Hepatocyte (in vitro differentiated cells): ENCODE data around the gene MAD1L1. TPM values are rescaled to one million over a fixed set of nuclear protein-coding genes. Genes with fewer than 3 reads are reported as not detected.

Experiments used
- DNase-seq: peaks from one replicate; pipeline ENCODE4 v3.0.0-alpha.2; 2016; ENCODE audit warnings: low spot score
- H2AFZ ChIP-seq: fragments of 200-600 bp; sonication (generic); 2 replicates; pipeline ENCODE4 v1.6.0; 2016; ENCODE audit warnings: antibody characterized with exemption, mild to moderate bottlenecking
- H3K27ac ChIP-seq: fragments of 200-600 bp; sonication (generic); 2 replicates; pipeline ENCODE4 v1.5.1; 2016; ENCODE audit warnings: mild to moderate bottlenecking
- H3K27me3 ChIP-seq: fragments of 200-600 bp; sonication (generic); 2 replicates; pipeline ENCODE4 v1.6.1; 2016
- H3K36me3 ChIP-seq: fragments of 200-600 bp; sonication (generic); replicated peaks from 2 replicates; pipeline ENCODE4 v1.5.1; 2016; ENCODE audit warnings: low read depth; ENCODE audit not compliant: insufficient read depth
- H3K4me1 ChIP-seq: fragments of 200-600 bp; sonication (generic); 2 replicates; pipeline ENCODE4 v1.5.1; 2016; ENCODE audit warnings: mild to moderate bottlenecking, moderate library complexity; ENCODE audit not compliant: insufficient read depth
- H3K4me2 ChIP-seq: fragments of 200-600 bp; sonication (generic); 2 replicates; pipeline ENCODE4 v1.6.0; 2016
- H3K4me3 ChIP-seq: fragments of 200-600 bp; sonication (generic); 2 replicates; pipeline ENCODE4 v1.5.1; 2016; ENCODE audit warnings: mild to moderate bottlenecking
- H3K79me2 ChIP-seq: fragments of 200-600 bp; sonication (generic); 2 replicates; pipeline ENCODE4 v1.6.0; 2017; ENCODE audit warnings: mild to moderate bottlenecking
- H3K9me2 ChIP-seq: fragments of 200-600 bp; sonication (generic); replicated peaks from 2 replicates; pipeline ENCODE4 v1.6.0; 2017; ENCODE audit warnings: mild to moderate bottlenecking; ENCODE audit not compliant: insufficient read depth
- H3K9me3 ChIP-seq: fragments of 200-600 bp; sonication (generic); 2 replicates; pipeline ENCODE4 v1.5.1; 2016; ENCODE audit warnings: low read depth, mild to moderate bottlenecking
- H4K20me1 ChIP-seq: fragments of 200-600 bp; sonication (generic); 2 replicates; pipeline ENCODE4 v1.6.0; 2016; ENCODE audit warnings: mild to moderate bottlenecking; ENCODE audit not compliant: insufficient read depth, poor library complexity, severe bottlenecking
- EZH2 ChIP-seq: fragments of 200-600 bp; sonication (generic); IDR thresholded peaks from 2 replicates; pipeline ENCODE4 v1.6.1; 2016; ENCODE audit warnings: antibody characterized with exemption, mild to moderate bottlenecking, borderline replicate concordance
- EZH2phosphoT487 ChIP-seq: fragments of 200-600 bp; sonication (generic); IDR thresholded peaks from one replicate; pipeline ENCODE4 v1.6.1; 2018; ENCODE audit warnings: antibody characterized with exemption, mild to moderate bottlenecking, low read depth, moderate library complexity; ENCODE audit not compliant: unreplicated experiment, severe bottlenecking
- WGBS: methylation state at CpG from one replicate; pipeline ENCODE4 v1.1.6; 2016; ENCODE audit warnings: low lambda C conversion rate; ENCODE audit errors: missing lambda C conversion rate; 5-methylcytosine and 5-hydroxymethylcytosine counted together
- polyA plus RNA-seq: library from polyadenylated mRNA; unstranded; fragments of >200 nt; fragmentation: Nextera tagmentation; extraction: Ambion mirVana; gene quantifications from 2 replicates; pipeline ENCODE4 v1.2.1, GENCODE V29; 2016
- total RNA-seq: library from RNA; depleted of rRNA; stranded (reverse); fragments of >200 nt; gene quantifications from 2 replicates; pipeline ENCODE4 v1.2.3, GENCODE V29; 2014
- TF ChIP-seq, protein P1 (sequence below): fragments of 200-600 bp; sonication (generic); IDR thresholded peaks from 2 replicates; pipeline ENCODE4 v1.5.1; 2016; ENCODE audit warnings: antibody characterized with exemption, mild to moderate bottlenecking; ENCODE audit not compliant: poor library complexity

MAD1L1 gene
- total and polyA plus RNA-seq, 2 experiments from 2014 or later, result 30.7 to 31.0 TPM

GRCh38 chr7:1859266-1860035 lies 373.3 kb downstream of the MAD1L1 start:
- Histone ChIP-seq H3K9me3 (no peaks in the 10 kb centered on the region), H2AFZ (no peak overlapping the region), H3K4me1 (no peaks in the 10 kb centered on the region), H3K4me3 (no peak overlapping the region), H3K4me2 (no peak overlapping the region), H3K36me3 (no peaks in the 10 kb centered on the region), H3K27ac (no peak overlapping the region), H3K79me2 (no peaks in the 10 kb centered on the region), H3K27me3 (no peaks in the 10 kb centered on the region), H4K20me1 (no peaks in the 10 kb centered on the region), H3K9me2 (no peaks in the 10 kb centered on the region)
- no peak for DNase-seq
- TF ChIP-seq EZH2phosphoT487 (no peak), EZH2 (no peak)
- TF ChIP-seq, protein P1, sequence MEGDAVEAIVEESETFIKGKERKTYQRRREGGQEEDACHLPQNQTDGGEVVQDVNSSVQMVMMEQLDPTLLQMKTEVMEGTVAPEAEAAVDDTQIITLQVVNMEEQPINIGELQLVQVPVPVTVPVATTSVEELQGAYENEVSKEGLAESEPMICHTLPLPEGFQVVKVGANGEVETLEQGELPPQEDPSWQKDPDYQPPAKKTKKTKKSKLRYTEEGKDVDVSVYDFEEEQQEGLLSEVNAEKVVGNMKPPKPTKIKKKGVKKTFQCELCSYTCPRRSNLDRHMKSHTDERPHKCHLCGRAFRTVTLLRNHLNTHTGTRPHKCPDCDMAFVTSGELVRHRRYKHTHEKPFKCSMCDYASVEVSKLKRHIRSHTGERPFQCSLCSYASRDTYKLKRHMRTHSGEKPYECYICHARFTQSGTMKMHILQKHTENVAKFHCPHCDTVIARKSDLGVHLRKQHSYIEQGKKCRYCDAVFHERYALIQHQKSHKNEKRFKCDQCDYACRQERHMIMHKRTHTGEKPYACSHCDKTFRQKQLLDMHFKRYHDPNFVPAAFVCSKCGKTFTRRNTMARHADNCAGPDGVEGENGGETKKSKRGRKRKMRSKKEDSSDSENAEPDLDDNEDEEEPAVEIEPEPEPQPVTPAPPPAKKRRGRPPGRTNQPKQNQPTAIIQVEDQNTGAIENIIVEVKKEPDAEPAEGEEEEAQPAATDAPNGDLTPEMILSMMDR, result no peak
- WGBS, result 93% methylated on average over 22 of the region's 26 CpGs

DNA sequence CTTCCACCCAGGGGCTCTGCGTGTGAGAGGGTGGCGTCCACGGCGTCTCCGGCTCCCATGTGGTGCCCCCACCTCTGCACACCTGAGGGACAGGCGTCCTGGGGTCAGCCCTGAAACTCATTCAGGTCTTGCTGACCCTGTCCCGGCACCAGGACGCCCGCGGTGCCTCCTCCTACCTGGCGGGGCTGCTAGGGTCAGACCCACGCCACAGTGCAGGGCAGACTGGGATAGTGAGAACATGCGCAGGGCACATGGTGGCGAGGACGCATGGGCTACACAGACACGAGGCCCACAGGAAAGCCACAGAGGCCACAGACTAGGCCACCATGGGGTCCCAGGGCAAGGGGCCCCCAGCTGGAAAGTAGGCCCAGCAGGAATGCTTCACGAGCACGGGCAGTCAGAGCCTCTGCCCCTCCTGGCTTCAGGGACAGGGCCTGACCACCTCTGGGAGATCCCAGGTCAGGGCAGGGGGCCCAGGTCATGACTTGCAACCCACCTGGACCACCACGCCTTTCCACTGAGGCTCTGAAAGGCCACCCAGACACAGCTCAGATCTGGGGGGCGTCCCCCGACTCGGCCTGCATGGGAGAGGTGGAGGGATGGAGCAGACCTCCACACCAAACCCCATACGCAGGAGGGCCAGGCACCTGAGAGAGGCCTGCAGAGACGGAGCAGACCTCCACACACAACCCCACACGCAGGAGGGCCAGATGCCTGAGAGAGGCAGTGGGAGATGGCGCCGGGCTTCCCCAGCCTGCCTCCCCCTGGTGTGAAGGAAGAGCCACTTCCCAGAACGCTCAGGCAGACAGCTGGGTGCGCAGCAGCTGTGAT lies 374.1 kb downstream of the MAD1L1 start:
- Histone ChIP-seq H3K4me1 (no peaks in the 10 kb centered on the region), H3K27me3 (no peaks in the 10 kb centered on the region), H3K9me2 (no peaks in the 10 kb centered on the region), H3K27ac (no peak overlapping the region), H2AFZ (no peak overlapping the region), H3K4me3 (no peak overlapping the region), H3K36me3 (no peaks in the 10 kb centered on the region), H4K20me1 (no peaks in the 10 kb centered on the region), H3K9me3 (no peaks in the 10 kb centered on the region), H3K4me2 (no peak overlapping the region), H3K79me2 (no peaks in the 10 kb centered on the region)
- no peak for TF ChIP-seq EZH2phosphoT487
- TF ChIP-seq EZH2, result no peak
- TF ChIP-seq, protein P1, result no peak
- 96% methylated on average over 29 of the region's 29 CpGs for WGBS
- DNase-seq, result no peak

GRCh38 chr7:1857487-1858421 lies 375.0 kb downstream of the MAD1L1 start:
- 86% methylated on average over 27 of the region's 27 CpGs for WGBS

More at GRCh38 chr7:1857487-1858421, 375.0 kb downstream of the MAD1L1 start:
- Histone ChIP-seq H3K4me3 (no peak overlapping the region), H2AFZ (no peak overlapping the region), H3K79me2 (no peaks in the 10 kb centered on the region), H3K4me1 (no peaks in the 10 kb centered on the region), H3K36me3 (no peaks in the 10 kb centered on the region), H3K27ac (no peak overlapping the region), H3K9me3 (no peaks in the 10 kb centered on the region), H3K4me2 (no peak overlapping the region), H4K20me1 (no peaks in the 10 kb centered on the region), H3K27me3 (no peaks in the 10 kb centered on the region), H3K9me2 (no peaks in the 10 kb centered on the region)
- TF ChIP-seq, protein P1, result no peak
- TF ChIP-seq EZH2phosphoT487 (no peak), EZH2 (no peak)
- no peak for DNase-seq
